HEK293T (cell line): ENCODE measurements around the gene CARD14.

Experiments used
- ARNT ChIP-seq: fragments of 450-650 bp; IDR thresholded peaks from 2 replicates; pipeline ENCODE4 v1.6.1; 2017; ENCODE audit warnings: mild to moderate bottlenecking
- BHLHE40 ChIP-seq: fragments of 450-650 bp; IDR thresholded peaks from 2 replicates; pipeline ENCODE4 v1.6.1; 2016; ENCODE audit warnings: mild to moderate bottlenecking, moderate library complexity, borderline replicate concordance
- CTBP1 ChIP-seq: fragments of 450-650 bp; IDR thresholded peaks from 2 replicates; pipeline ENCODE4 v1.6.1; 2016; ENCODE audit warnings: borderline replicate concordance
- ELF4 ChIP-seq: fragments of 450-650 bp; IDR thresholded peaks from 2 replicates; pipeline ENCODE4 v1.6.1; 2017; ENCODE audit warnings: antibody characterized with exemption
- FOXA1 ChIP-seq: fragments of 450-650 bp; IDR thresholded peaks from 2 replicates; pipeline ENCODE4 v1.6.1; 2016; ENCODE audit warnings: mild to moderate bottlenecking
- FOXK2 ChIP-seq: fragments of 450-650 bp; IDR thresholded peaks from 2 replicates; pipeline ENCODE4 v1.6.1; 2016; ENCODE audit warnings: mild to moderate bottlenecking
- HDGF ChIP-seq: fragments of 450-650 bp; IDR thresholded peaks from 2 replicates; pipeline ENCODE4 v1.6.1; 2017; ENCODE audit warnings: antibody characterized with exemption, borderline replicate concordance
- LEF1 ChIP-seq: fragments of 450-650 bp; IDR thresholded peaks from 2 replicates; pipeline ENCODE4 v1.6.1; 2017; ENCODE audit warnings: mild to moderate bottlenecking, borderline replicate concordance
- SP1 ChIP-seq: fragments of 450-650 bp; IDR thresholded peaks from 2 replicates; pipeline ENCODE4 v1.6.1; 2017
- SUZ12 ChIP-seq: fragments of 450-650 bp; IDR thresholded peaks from 2 replicates; pipeline ENCODE4 v1.6.1; 2016; ENCODE audit warnings: mild to moderate bottlenecking
- TARDBP ChIP-seq: fragments of 450-650 bp; IDR thresholded peaks from 2 replicates; pipeline ENCODE4 v1.6.1; 2016

DNA sequence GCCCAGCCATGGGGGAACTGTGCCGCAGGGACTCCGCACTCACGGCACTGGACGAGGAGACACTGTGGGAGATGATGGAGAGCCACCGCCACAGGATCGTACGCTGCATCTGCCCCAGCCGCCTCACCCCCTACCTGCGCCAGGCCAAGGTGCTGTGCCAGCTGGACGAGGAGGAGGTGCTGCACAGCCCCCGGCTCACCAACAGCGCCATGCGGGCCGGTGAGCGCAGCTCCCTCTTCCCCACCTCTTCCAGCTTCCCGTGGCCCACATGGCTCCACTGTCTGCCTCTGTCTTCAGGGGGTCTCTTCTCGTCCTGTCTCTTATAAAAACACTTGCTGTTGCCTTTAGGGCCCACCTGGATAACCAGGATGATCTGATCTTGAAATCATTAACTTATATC is 11.6 kb downstream of the CARD14 start:
- TF ChIP-seq TARDBP = no peak
- TF ChIP-seq ELF4 = no peak
- TF ChIP-seq HDGF = no peak
- TF ChIP-seq SP1 = no peak
- TF ChIP-seq ARNT = no peak
- TF ChIP-seq BHLHE40 = no peak
- no peak for TF ChIP-seq SUZ12
- no peak for TF ChIP-seq CTBP1
- no peak for TF ChIP-seq FOXA1
- TF ChIP-seq LEF1 = no peak
- no peak for TF ChIP-seq FOXK2
